Cardiac muscle cell (in vitro differentiated cells and primary cell): Measurements from ENCODE around the gene GPI. TPM values are rescaled to one million over a fixed set of nuclear protein-coding genes. Genes with fewer than 3 reads are reported as not detected.

Source experiments
- DNase-seq, 2 donors: peaks; one replicate each; pipeline versions ENCODE4 v3.0.0 to v3.0.0-alpha.2; 2010 to 2017; ENCODE audit warnings: low read depth in 1 of 2, low spot score in 1 of 2
- H3K27ac ChIP-seq: fragments of 200-600 bp; sonication (generic); 2 replicates; pipeline ENCODE4 v1.5.1; 2016
- H3K27me3 ChIP-seq: fragments of 200-600 bp; sonication (generic); 2 replicates; pipeline ENCODE4 v1.6.0; 2016; ENCODE audit warnings: control low read depth
- H3K36me3 ChIP-seq: fragments of 200-600 bp; sonication (generic); 2 replicates; pipeline ENCODE4 v1.5.1; 2016; ENCODE audit warnings: control low read depth
- H3K4me1 ChIP-seq: fragments of 200-600 bp; sonication (generic); 2 replicates; pipeline ENCODE4 v1.8.1; 2017; ENCODE audit warnings: low read depth, mild to moderate bottlenecking, mixed run types
- H3K4me3 ChIP-seq: fragments of 200-600 bp; sonication (generic); 2 replicates; pipeline ENCODE4 v1.5.1; 2016; ENCODE audit warnings: mild to moderate bottlenecking
- H3K9me3 ChIP-seq: fragments of 200-600 bp; sonication (generic); 2 replicates; pipeline ENCODE4 v1.5.1; 2017; ENCODE audit warnings: low read depth, mild to moderate bottlenecking, control low read depth
- polyA plus RNA-seq: library from polyadenylated mRNA; unstranded; fragments of >200 nt; fragmentation: Nextera tagmentation; extraction: Ambion mirVana; gene quantifications from 2 replicates; pipeline ENCODE4 v1.2.1, GENCODE V29; 2016
- total RNA-seq: library from RNA; depleted of rRNA; stranded (reverse); fragments of >200 nt; gene quantifications from 2 replicates; pipeline ENCODE4 v1.2.3, GENCODE V29; 2016
- TF ChIP-seq, protein P1 (sequence below): IDR thresholded peaks from 2 replicates; pipeline ENCODE4 v1.5.1; 2012; ENCODE audit warnings: low read depth, mild to moderate bottlenecking, low read length

Gene GPI
- total and polyA plus RNA-seq, 2 experiments from 2014 or later: 618 to 862 TPM

DNA sequence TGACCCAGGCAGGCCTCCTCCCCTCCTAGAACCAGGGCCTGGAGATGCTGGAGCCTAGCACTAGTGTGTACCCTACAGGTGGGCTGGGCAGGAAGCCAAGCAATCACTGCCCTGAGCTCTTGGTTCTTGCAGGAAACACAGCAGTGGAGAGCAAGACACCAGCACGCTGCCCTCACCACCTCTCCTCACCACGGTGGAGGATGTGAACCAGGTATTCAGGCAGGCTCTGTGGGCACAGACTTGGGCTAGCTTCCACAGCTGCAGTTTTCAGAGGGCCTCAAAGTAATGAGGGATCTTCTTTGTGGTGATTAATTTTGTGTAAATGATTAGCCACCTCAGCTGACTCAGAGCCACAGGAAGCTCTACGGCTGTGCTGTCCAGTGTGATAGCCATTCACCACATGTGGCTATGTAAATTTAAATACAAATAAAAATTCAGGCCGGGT, 13.6 kb upstream of the GPI start:
- Histone ChIP-seq H3K4me1 (no peaks in the 10 kb centered on the region), H3K9me3 (no peaks in the 10 kb centered on the region), H3K4me3 (no peak overlapping the region), H3K27me3 (no peaks in the 10 kb centered on the region), H3K36me3 (peaks cover 23% of the 10 kb centered on the region), H3K27ac (no peak overlapping the region)
- no peak for DNase-seq
- TF ChIP-seq, protein P1, sequence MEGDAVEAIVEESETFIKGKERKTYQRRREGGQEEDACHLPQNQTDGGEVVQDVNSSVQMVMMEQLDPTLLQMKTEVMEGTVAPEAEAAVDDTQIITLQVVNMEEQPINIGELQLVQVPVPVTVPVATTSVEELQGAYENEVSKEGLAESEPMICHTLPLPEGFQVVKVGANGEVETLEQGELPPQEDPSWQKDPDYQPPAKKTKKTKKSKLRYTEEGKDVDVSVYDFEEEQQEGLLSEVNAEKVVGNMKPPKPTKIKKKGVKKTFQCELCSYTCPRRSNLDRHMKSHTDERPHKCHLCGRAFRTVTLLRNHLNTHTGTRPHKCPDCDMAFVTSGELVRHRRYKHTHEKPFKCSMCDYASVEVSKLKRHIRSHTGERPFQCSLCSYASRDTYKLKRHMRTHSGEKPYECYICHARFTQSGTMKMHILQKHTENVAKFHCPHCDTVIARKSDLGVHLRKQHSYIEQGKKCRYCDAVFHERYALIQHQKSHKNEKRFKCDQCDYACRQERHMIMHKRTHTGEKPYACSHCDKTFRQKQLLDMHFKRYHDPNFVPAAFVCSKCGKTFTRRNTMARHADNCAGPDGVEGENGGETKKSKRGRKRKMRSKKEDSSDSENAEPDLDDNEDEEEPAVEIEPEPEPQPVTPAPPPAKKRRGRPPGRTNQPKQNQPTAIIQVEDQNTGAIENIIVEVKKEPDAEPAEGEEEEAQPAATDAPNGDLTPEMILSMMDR: no peak

DNA sequence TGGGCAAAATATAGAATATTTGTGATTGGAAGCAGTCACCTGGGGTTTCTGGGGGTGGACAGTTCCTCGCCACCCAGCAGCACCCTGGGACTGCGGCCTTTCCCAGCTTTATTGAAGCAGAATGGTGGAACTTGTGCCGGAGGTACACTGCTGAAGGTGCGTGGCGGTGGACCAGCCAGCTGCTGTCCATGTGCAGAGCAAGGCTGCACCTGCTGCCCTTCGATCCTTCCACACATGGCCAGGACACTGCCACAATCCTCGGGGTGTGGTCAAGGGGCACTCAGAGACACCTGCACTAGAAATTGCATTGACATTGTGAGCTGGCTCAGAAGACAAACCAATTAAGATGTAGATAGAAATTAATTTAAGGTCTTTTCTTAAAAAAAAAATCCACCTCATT, 11.4 kb upstream of the GPI start:
- H3K27me3 ChIP-seq: no peaks in the 10 kb centered on the region
- no peaks in the 10 kb centered on the region for H3K9me3 ChIP-seq
- H3K36me3 ChIP-seq: peaks cover 23% of the 10 kb centered on the region
- no peak overlapping the region for H3K27ac ChIP-seq
- TF ChIP-seq, protein P1: no peak
- H3K4me3 ChIP-seq: no peak overlapping the region
- no peak for DNase-seq
- H3K4me1 ChIP-seq: no peaks in the 10 kb centered on the region

DNA sequence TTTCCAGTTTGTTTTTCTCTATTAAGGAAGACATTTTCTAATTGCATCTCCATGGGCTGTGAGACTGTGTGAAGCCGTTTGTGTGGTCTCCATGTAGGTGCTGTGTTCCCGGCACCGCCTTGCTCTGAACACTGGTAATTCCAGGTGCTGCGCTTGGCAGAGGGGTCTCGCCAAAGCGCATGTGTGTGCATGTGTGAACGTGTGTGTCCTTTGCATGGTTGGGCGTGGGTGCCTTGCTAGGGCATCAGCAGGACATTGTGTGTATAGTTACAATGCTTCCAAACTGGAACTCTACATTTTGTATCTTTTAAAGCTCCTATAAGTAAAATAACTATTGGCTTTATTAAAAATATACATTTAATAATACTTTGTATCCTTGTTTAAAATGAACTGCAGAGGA, 9.8 kb upstream of the GPI start:
- Histone ChIP-seq H3K36me3 (peaks cover 19% of the 10 kb centered on the region), H3K4me3 (no peak overlapping the region), H3K27ac (peak overlapping the region; percentile 51), H3K4me1 (no peaks in the 10 kb centered on the region), H3K9me3 (no peaks in the 10 kb centered on the region), H3K27me3 (no peaks in the 10 kb centered on the region)
- DNase-seq: no peak
- TF ChIP-seq, protein P1: no peak

DNA sequence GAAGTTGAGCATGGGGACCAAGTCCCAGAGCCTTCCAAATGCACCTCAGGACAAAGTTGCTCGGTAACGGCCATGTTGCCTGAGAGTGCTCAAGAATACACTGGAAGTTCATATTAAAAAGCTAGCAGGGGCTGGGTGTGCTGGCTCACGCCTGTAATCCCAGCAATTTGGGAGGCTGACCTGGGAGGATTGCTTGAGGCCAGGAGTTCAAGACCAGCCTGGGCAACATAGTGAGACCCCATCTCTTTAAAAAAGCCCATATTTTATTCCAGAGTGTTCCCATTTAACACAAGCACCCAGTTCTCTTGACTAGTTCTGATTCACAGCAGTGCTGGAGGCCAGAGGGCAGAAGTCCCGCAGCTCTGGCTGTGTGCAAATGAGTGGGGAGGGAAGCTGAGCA, 8.1 kb upstream of the GPI start:
- TF ChIP-seq, protein P1: no peak
- Histone ChIP-seq H3K27me3 (no peaks in the 10 kb centered on the region), H3K9me3 (no peaks in the 10 kb centered on the region), H3K36me3 (peaks cover 13% of the 10 kb centered on the region), H3K27ac (peak overlapping the region; percentile 39), H3K4me3 (no peak overlapping the region), H3K4me1 (no peaks in the 10 kb centered on the region)
- no peak for DNase-seq

DNA sequence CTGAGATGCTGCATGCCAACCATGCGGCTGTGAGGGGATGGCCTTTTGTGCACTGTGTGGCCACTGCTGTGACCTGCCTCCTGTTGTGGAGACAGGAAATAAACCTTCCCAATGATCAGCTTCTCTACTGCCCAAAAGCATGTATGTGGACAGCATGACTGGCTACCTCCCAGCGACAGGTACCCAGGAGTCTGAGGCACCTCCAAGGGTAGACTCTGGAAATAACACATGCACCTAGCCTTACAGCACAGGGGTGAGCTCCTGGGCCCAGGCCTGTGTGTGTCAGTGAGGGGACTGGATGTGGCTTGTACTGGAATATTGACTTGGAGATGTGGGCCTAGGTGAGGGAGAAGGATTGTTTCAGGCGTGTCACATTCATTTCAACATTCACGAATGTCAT, 7.6 kb upstream of the GPI start:
- Histone ChIP-seq H3K4me1 (no peaks in the 10 kb centered on the region), H3K27ac (peak overlapping the region; percentile 39), H3K36me3 (peaks cover 13% of the 10 kb centered on the region), H3K9me3 (no peaks in the 10 kb centered on the region), H3K4me3 (no peak overlapping the region), H3K27me3 (no peaks in the 10 kb centered on the region)
- no peak for DNase-seq
- TF ChIP-seq, protein P1: no peak
